ENCODE measurements around the gene AHI1. TPM values are rescaled to one million over a fixed set of nuclear protein-coding genes. Genes with fewer than 3 reads are reported as not detected.

Gene AHI1
- total RNA-seq, 4 donors from 2014 or later: 30.8 to 57.6 (median 38.0) TPM

DNA sequence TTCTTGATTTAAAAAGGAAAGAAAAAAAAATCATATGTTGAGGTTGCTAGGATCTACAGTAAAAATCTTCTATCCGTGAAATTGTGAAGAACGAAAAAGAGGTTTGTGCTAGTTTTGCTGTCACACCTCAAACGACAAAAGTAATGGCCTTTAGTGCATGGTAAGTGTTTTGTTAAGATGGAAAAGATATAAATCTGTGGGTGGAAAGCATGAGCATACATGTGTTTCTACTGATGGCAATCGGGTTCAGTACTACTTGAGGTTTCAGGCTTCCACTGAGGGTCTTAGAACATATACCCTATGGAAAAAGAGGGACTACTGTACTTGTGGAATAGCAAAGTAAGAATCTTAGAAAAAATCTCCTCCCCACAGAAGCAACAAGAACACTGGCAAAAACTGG lies 58.0 kb downstream of the AHI1 start:
- Histone ChIP-seq H3K27me3 (no peaks in the 10 kb centered on the region), H3K9me3 (no peaks in the 10 kb centered on the region), H3K4me3 (no peak overlapping the region), H3K27ac (no peak overlapping the region), H3K36me3 (peaks cover 0 to 58% (median 0%) of the 10 kb centered on the region in 3 donors), H3K4me1 (peaks cover 0 to 13% (median 0%) of the 10 kb centered on the region in 4 donors)
- DNase-seq (ENCODE audit: low spot score in 2 of 2): no peak
- TF ChIP-seq POLR2A (IDR thresholded peaks at IDR 0.05) (no peak), EP300 (IDR thresholded peaks at IDR 0.05) (no peak)
- TF ChIP-seq, protein P1, sequence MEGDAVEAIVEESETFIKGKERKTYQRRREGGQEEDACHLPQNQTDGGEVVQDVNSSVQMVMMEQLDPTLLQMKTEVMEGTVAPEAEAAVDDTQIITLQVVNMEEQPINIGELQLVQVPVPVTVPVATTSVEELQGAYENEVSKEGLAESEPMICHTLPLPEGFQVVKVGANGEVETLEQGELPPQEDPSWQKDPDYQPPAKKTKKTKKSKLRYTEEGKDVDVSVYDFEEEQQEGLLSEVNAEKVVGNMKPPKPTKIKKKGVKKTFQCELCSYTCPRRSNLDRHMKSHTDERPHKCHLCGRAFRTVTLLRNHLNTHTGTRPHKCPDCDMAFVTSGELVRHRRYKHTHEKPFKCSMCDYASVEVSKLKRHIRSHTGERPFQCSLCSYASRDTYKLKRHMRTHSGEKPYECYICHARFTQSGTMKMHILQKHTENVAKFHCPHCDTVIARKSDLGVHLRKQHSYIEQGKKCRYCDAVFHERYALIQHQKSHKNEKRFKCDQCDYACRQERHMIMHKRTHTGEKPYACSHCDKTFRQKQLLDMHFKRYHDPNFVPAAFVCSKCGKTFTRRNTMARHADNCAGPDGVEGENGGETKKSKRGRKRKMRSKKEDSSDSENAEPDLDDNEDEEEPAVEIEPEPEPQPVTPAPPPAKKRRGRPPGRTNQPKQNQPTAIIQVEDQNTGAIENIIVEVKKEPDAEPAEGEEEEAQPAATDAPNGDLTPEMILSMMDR (IDR thresholded peaks at IDR 0.05): no peak
- 75 to 85% methylated on average over 4 of the region's 4 CpGs for WGBS, 2 donors

DNA sequence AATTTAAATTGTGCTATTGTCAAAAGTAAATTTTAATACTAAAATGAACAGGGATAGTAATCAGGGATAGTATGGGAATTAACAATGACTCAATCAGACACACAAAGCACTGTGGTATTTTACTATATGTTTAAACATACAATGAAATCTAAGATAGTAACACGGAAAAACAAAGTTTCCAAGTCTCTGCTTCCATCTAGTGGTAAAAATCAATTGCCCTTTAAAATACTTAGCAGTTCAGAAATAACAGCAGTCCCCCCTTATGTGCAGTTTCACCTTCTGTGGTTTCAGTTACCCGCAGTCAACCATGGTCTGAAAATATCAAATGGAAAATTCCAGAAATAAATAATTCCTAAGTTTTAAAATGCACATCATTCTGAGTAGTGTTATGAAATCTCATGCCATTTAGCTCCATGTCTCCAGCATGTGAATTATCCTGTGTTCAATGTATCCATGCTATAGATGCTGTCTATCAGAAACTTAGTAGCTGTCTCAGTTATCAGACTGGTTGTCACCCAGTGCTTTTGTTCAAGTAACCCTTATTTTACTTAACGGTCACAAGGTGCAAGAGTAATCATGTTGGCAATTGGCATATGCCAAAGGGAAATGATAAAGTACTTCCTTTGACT lies 58.5 kb downstream of the AHI1 start:
- H3K4me3 ChIP-seq: no peak overlapping the region
- DNase-seq (ENCODE audit: low spot score in 2 of 2): no peak
- no peak for TF ChIP-seq POLR2A (IDR thresholded peaks at IDR 0.05)
- TF ChIP-seq, protein P1 (IDR thresholded peaks at IDR 0.05): peak in 2 of 5 experiments; percentile 5 to 23
- peaks cover 0 to 58% (median 0%) of the 10 kb centered on the region in 3 donors for H3K36me3 ChIP-seq
- H3K27me3 ChIP-seq: no peaks in the 10 kb centered on the region
- no peaks in the 10 kb centered on the region for H3K9me3 ChIP-seq
- peaks cover 0 to 13% (median 0%) of the 10 kb centered on the region in 4 donors for H3K4me1 ChIP-seq
- H3K27ac ChIP-seq: no peak overlapping the region
- 54 to 60% methylated on average over 3 of the region's 3 CpGs for WGBS, 2 donors

DNA sequence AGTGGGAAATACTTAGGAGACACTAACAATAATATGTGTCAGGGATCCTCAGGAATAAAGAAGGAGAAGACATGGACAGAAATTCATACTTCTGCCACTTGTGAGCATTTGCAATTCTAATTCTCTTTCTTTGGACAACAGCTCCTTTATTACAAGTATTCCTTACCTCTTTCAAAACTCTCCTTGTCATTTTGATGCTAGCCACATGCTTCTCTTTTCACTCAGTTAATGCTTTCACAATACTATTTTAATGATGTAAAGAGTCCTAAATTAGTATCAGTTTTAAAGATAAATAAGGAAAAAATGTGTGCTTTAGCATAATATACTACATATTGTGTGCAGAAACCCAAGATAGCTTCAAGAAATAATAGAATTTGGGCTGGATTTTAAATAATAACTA lies 62.5 kb downstream of the AHI1 start:
- no peak for DNase-seq (ENCODE audit: low spot score in 2 of 2)
- no peak for TF ChIP-seq EP300 (IDR thresholded peaks at IDR 0.05)
- TF ChIP-seq POLR2A (IDR thresholded peaks at IDR 0.05): no peak
- TF ChIP-seq, protein P1 (IDR thresholded peaks at IDR 0.05): no peak
- peaks cover 0 to 9% (median 0%) of the 10 kb centered on the region in 4 donors for H3K4me1 ChIP-seq
- peaks cover 0 to 48% (median 0%) of the 10 kb centered on the region in 3 donors for H3K36me3 ChIP-seq
- H3K27ac ChIP-seq: no peak overlapping the region
- H3K27me3 ChIP-seq: no peaks in the 10 kb centered on the region
- H3K4me3 ChIP-seq: no peak overlapping the region
- no peaks in the 10 kb centered on the region for H3K9me3 ChIP-seq

DNA sequence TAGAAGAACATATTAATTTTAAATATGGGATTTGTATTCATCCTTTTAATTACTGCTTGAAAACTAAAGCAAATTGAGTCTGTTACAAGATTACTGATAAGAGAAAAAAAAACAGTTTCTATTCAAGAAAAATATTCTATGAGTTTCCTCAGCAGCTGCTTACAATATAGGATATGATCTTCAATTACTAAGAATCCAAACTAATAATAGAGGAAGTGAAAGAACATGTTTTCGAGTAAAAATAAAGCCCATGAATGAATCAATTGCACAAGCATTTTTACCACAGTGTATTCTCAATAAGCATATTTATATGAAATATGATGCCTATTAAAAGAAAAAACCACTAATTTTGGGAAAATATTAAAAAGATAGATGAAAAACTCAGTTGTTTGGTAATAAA lies 63.4 kb downstream of the AHI1 start:
- WGBS, 2 donors: 84 to 85% methylated on average over 1 of the region's 1 CpG
- Histone ChIP-seq H3K27me3 (no peaks in the 10 kb centered on the region), H3K27ac (no peak overlapping the region), H3K36me3 (peaks cover 0 to 48% (median 0%) of the 10 kb centered on the region in 3 donors), H3K4me3 (no peak overlapping the region), H3K9me3 (no peaks in the 10 kb centered on the region), H3K4me1 (peaks cover 0 to under 1% (median 0%) of the 10 kb centered on the region in 4 donors)
- TF ChIP-seq, protein P1 (IDR thresholded peaks at IDR 0.05): no peak
- TF ChIP-seq POLR2A (IDR thresholded peaks at IDR 0.05) (no peak), EP300 (IDR thresholded peaks at IDR 0.05) (no peak)
- no peak for DNase-seq (ENCODE audit: low spot score in 2 of 2)

DNA sequence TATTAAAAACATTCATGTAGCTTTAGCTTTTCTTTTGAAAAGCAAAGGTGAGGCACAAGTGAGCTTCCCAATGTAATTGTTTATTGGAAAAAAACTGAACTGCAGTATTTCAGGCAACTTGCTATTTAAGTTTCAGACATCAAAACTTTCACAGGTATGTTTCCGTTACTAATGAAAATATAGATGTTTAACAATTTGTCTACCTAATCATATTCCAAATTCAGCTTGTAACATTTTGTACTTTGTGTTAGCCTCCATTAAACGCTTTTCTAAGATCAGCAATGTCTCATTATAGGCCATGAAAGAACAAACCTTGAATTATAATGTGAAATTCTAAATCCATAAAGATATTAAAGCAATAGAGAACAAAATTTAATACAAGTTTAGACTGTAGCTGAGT lies 69.5 kb downstream of the AHI1 start:
- H3K27me3 ChIP-seq: no peaks in the 10 kb centered on the region
- no peak overlapping the region for H3K4me3 ChIP-seq
- TF ChIP-seq, protein P1 (IDR thresholded peaks at IDR 0.05): no peak
- TF ChIP-seq EP300 (IDR thresholded peaks at IDR 0.05) (no peak), POLR2A (IDR thresholded peaks at IDR 0.05) (no peak)
- 94 to 96% methylated on average over 2 of the region's 2 CpGs for WGBS, 2 donors
- H3K27ac ChIP-seq: no peak overlapping the region
- H3K36me3 ChIP-seq: peaks cover 0 to 10% (median 0%) of the 10 kb centered on the region in 3 donors
- no peaks in the 10 kb centered on the region for H3K9me3 ChIP-seq
- H3K4me1 ChIP-seq: no peaks in the 10 kb centered on the region
- no peak for DNase-seq (ENCODE audit: low spot score in 2 of 2)

All from tibial nerve (tissue), 4 donors.